Inflammatory macrophage (primary cell): ENCODE results near the gene HOXC11.

Source experiments
- DNase-seq, 2 donors: peaks; one replicate each; pipeline ENCODE4 v3.0.0-alpha.2; 2020 to 2022

Gene HOXC11

GRCh38 chr12:53958128-53958527 is 14.8 kb upstream of the HOXC11 start:
- no peak for DNase-seq

DNA sequence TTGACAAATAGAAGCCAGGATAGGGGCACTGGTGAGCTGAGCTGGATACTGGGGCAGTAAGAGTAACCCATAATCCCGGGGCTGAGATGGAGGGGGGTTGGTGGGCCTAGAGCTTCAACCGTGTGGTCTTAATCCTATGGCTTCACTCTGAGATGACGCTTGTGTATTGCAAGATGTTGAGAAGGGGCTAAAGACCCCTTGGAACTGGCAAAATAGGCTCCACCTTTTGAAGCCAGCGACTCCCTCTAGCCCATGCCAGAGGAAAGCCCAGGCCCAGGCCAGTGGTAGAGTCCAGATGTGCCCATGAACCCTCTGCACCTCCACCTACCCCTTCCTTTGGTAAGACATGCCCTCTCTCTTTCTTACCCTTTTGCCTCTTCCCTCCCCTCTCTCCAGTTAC is 13.6 kb upstream of the HOXC11 start:
- DNase-seq: no peak

- DNase-seq: no peak
These were observed 12.5 kb upstream of the HOXC11 start for GRCh38 chr12:53960187-53961024.

DNA sequence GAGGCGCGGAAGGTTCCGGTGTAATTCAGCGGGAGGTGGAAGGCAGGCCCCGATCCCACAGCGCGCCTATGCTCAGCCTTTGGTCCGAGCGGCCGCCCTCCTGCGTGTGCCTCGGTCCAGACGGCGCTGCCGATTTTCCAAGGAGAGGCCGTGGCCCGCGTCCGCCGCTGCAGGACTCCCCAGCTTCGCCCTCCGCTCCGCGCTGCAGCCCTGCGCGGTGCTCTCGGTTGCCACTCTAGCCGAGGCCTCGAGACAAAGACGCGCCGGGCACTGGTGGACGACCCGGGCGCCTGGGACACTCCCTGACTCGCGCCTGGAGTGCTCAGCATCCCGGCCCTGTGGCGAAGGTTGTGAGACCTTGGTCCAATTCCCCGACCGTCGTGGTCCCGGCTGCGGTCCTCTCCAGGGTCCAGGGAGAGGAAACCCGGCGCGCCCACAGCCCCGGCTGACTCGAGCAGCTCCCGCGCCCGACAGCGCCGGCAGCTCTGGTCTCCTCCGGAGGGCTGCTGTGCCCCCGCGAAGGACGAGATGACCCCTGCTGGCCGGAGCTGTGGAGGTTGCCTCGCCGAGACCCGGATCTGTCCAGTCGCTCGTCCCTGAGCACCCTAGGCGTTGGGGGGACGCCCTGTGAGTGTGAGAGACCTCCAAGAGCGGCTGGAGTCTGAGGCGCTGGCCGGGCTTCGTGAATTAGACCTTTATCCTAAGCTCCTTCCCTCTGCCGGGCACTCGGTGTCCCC is 11.7 kb upstream of the HOXC11 start:
- DNase-seq: no peak

DNA sequence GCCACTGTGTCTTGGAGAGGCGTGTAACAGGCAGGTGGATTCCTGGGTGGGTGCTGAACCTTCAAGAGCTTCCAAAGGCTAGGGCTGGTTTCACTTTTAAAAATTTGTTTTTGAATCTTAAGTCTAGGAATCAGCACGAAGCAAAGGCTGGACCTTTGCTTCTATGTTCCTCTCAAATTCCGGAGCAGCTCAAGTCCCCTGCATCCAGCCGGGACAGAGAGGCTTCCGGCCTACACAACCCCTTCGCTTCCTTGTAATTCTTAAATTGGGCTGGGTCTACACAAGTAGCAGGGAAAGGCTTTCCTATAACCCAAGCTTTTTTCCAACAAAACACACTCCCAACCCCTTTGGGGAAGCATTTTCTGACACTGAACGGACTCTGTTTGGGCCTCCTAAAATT is 9.9 kb upstream of the HOXC11 start:
- DNase-seq: no peak

GRCh38 chr12:53963434-53964314 is 9.3 kb upstream of the HOXC11 start:
- DNase-seq: no peak

DNA sequence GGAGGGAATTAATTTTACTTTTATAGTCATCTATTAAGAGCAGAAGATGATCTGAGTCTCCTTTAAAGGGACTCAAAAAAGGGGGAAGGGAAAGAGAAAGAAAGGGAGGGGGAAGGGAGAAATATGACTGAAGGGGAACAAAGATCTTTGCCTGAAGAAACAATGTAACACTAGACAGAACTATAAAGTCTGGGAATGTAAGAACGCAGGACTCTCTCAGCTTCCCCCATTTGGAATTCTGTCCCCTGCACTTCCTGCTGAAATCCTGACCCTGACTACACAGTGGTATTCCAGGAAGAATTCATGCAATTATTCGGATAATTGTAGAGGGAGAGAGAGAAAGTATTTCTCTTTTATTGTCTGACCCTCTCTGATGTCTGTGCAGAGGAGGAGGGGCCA is 8.6 kb upstream of the HOXC11 start:
- no peak for DNase-seq

GRCh38 chr12:53965281-53966084 is 7.4 kb upstream of the HOXC11 start:
- no peak for DNase-seq

DNA sequence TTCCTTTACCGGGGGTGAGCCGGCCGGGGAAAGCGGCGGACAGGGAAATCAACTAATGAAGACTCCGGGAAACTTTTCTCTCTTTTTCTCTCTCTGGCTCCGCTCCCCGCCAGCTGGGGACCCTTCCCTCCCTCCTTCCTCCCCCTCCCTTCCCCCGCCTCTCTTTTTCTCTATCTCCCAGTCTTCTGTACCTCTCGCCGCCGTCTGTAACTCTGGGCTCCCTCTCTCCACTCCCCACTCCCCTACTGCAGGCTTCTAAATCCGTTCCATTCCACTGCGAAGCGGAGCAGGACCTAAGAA is 6.9 kb upstream of the HOXC11 start:
- no peak for DNase-seq

GRCh38 chr12:53966385-53967133 is 6.4 kb upstream of the HOXC11 start:
- no peak for DNase-seq

GRCh38 chr12:53967421-53967925 is 5.5 kb upstream of the HOXC11 start:
- DNase-seq: no peak

- no peak for DNase-seq
These were observed 4.5 kb upstream of the HOXC11 start for GRCh38 chr12:53968214-53969127.

- DNase-seq: no peak
These were observed 3.2 kb upstream of the HOXC11 start for GRCh38 chr12:53969588-53970259.

GRCh38 chr12:53970451-53970850 is 2.5 kb upstream of the HOXC11 start:
- DNase-seq: no peak

- DNase-seq: no peak
These were observed 1.8 kb upstream of the HOXC11 start for GRCh38 chr12:53971129-53971528.

DNA sequence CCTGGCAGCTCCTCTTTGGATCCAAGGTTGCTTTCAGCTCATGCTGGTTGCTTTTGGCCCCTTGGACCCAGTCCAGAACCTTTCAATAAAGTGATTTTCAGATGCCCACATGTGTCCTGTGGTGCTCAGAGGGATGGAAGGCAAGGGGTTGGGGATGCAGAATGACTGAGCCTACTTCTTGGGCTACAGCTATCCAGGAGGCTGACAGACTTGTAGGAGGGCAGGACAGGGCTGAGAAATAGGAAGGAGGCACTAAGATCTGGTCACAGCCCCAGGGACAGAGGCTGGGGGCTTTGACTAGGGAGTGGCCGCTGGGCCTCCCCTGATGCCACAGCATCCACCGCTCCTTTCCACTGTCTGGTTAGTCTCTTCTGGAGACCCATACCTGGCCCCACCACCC is 1.2 kb upstream of the HOXC11 start:
- DNase-seq: no peak

DNA sequence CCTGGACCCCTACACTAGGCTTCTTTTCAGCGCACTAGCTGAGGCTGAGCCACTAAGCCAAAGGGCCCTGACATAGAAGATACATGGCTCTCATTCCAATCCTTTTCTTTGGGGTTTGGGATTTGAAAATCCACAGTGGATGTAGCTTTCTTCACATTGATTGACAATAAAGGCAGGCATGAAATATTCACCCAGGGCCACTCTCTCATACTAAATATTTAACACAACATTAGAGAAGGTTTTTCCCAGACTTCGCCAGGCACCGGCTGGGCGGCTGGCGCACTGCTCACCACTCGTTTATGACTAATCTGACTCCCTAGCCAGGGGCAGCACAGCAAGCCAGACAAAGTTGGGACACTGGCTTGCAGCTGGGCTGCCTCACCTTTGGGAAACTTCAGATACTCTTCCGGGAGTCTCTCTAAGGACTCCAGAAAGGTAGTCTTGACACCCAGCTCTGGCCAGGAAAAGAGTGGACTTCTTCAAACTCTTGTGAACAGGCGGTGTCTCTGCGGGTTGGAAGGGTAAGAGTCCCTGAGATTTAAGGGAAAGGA is 699 bp upstream of the HOXC11 start:
- DNase-seq: no peak

- DNase-seq: no peak
These were observed 513 bp downstream of the HOXC11 start for GRCh38 chr12:53973236-53974042.
